ENCODE measurements around the gene SIN3A. TPM values are rescaled to one million over a fixed set of nuclear protein-coding genes. Genes with fewer than 3 reads are reported as not detected.
"Not testable (repeated sequence)": the region's sequence is repeated elsewhere in the genome, so short reads cannot be mapped to it uniquely, and the experiment has no call there.

Gene SIN3A
- total RNA-seq, 2 donors from 2014 or later, result 51.0 to 98.6 TPM

DNA sequence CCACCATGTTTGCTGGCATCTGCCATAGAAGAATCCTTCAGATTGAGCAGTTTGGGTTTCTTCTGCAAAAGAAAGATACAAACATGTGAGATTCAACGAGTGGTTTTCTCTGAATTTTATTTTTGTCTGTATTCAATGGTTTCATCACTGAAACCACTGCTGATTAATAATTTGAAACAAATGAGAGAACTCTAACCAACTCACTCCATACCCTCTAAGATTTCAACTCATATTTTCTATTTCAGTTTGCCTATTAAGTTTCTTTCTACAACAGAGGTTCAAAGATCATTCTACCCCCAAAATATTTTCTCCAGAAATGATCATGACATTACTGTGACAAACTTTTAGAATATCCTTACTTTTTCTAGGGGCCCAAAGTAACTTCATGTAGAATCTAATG, 44.4 kb downstream of the SIN3A start:
- 87% methylated on average over 1 of the region's 1 CpG for WGBS

DNA sequence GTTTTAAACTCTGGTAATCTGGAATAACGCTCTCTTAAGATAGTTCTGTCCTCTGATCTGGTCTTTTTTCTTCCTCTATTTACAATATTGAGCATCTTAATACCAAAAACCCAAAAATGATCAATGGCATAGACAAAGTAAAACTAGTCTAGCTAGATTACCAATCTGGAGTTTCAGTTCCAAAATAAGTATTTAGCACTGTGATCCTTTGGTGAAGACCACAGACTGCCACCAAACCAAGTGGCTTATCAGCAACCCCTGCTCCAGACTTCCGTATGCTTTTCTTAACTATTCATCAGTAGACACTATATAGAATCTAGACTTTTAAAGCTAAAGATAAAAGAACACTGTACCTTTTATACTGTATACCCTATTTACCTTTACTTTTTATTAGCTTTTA, 47.6 kb downstream of the SIN3A start:
- 64% methylated on average over 2 of the region's 2 CpGs for WGBS
- no peaks in the 10 kb centered on the region for H3K27me3 ChIP-seq (replicated peaks; ENCODE audit: insufficient read depth)
- H3K27ac ChIP-seq, result no peak overlapping the region
- H3K4me3 ChIP-seq, result no peak overlapping the region
- peaks cover 0 to 7% of the 10 kb centered on the region in 2 donors for H3K36me3 ChIP-seq
- H3K4me1 ChIP-seq (replicated peaks), result no peaks in the 10 kb centered on the region
- no peaks in the 10 kb centered on the region for H3K9me3 ChIP-seq
- no peak for DNase-seq (ENCODE audit: low spot score)
- intact Hi-C loops (cut with DNase I), result no loop called here
- TF ChIP-seq CTCF (IDR thresholded peaks at IDR 0.05) (no peak), POLR2AphosphoS5 (IDR thresholded peaks at IDR 0.05) (no peak), POLR2A (IDR thresholded peaks at IDR 0.05) (no peak)

More for the DNA sequence above, 44.4 kb downstream of the SIN3A start:
- H3K4me1 ChIP-seq (replicated peaks), result no peaks in the 10 kb centered on the region
- no peak overlapping the region for H3K27ac ChIP-seq
- intact Hi-C loops (cut with DNase I), result no loop called here
- H3K36me3 ChIP-seq, result peaks cover 4 to 30% of the 10 kb centered on the region in 2 donors
- no peak overlapping the region for H3K4me3 ChIP-seq
- H3K9me3 ChIP-seq, result no peaks in the 10 kb centered on the region
- no peaks in the 10 kb centered on the region for H3K27me3 ChIP-seq (replicated peaks; ENCODE audit: insufficient read depth)
- TF ChIP-seq CTCF (IDR thresholded peaks at IDR 0.05) (no peak), POLR2A (IDR thresholded peaks at IDR 0.05) (no peak), POLR2AphosphoS5 (IDR thresholded peaks at IDR 0.05) (no peak)
- DNase-seq (ENCODE audit: low spot score), result no peak

GRCh38 chr15:75397494-75397893, 54.0 kb downstream of the SIN3A start:
- H3K27me3 ChIP-seq (replicated peaks; ENCODE audit: insufficient read depth), result no peaks in the 10 kb centered on the region
- DNase-seq (ENCODE audit: low spot score), result no peak
- TF ChIP-seq POLR2A (IDR thresholded peaks at IDR 0.05), result no peak
- no peak for TF ChIP-seq POLR2AphosphoS5 (IDR thresholded peaks at IDR 0.05)
- no peak for TF ChIP-seq CTCF (IDR thresholded peaks at IDR 0.05)
- intact Hi-C loops (cut with DNase I), result no loop called here
- H3K27ac ChIP-seq, result no peak overlapping the region
- 91% methylated on average over 2 of the region's 2 CpGs for WGBS
- no peaks in the 10 kb centered on the region for H3K9me3 ChIP-seq
- H3K4me3 ChIP-seq, result no peak overlapping the region
- no peaks in the 10 kb centered on the region for H3K36me3 ChIP-seq
- no peaks in the 10 kb centered on the region for H3K4me1 ChIP-seq (replicated peaks)

DNA sequence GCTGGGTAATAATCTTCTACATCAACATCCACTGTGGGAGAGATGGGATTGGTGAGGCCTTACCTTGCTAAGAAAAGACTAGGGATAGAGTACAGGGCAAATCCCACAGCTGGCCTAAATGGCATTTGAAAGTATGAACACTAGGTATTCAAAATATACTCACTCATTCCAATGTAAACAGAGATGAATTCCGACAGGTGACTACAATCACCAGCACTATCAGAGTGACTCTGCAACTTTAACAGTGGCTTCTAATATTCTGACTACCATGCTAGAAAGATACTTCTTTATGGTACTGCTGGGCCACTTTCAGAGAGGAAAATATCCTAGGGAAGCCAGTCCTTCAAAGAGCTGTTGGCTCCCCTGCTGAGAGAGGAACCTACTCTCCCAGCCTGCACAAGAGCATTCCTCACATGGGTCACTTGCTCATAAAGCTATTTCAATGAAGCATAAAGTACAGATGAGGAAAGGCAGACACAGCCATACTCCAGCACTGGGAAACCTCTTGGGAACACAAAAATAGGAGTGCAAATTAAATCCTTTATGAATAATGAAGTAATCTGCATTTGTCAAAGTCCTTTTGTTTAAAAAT, 61.6 kb downstream of the SIN3A start:
- TF ChIP-seq CTCF (IDR thresholded peaks at IDR 0.05) (no peak), POLR2AphosphoS5 (IDR thresholded peaks at IDR 0.05) (no peak), POLR2A (IDR thresholded peaks at IDR 0.05) (no peak)

DNA sequence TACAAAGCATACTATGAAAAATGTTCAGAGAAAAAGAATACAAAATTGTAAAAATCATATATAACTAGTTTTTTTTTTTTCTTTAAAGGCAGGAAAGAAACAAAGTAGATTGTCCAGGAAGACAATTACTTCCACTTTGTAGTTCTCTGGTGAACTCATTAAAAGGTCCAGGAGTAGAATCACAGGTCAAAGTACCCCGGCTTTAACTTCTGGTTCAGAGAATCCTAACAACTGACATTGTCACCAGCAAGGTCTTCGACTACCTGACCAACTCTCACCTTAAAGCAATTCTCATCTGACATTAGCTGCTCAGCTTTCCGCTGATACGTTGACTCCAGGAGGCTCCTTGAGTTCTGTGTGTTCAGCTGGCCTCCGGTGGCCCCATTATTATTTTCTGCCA, 67.5 kb downstream of the SIN3A start:
- H3K4me3 ChIP-seq; H3K9me3 ChIP-seq; DNase-seq (ENCODE audit: low spot score); intact Hi-C loops (cut with DNase I); H3K27me3 ChIP-seq (replicated peaks; ENCODE audit: insufficient read depth); H3K27ac ChIP-seq; H3K4me1 ChIP-seq (replicated peaks): not testable (repeated sequence)
- 81% methylated on average over 5 of the region's 5 CpGs for WGBS
- H3K36me3 ChIP-seq, result peaks cover 7 to 17% of the 10 kb centered on the region in 2 donors

More for the DNA sequence above, 61.6 kb downstream of the SIN3A start:
- intact Hi-C loops (cut with DNase I), result no loop called here
- no peak for DNase-seq (ENCODE audit: low spot score)
- H3K27ac ChIP-seq, result no peak overlapping the region
- H3K36me3 ChIP-seq, result peaks cover 0 to 14% of the 10 kb centered on the region in 2 donors
- no peak overlapping the region for H3K4me3 ChIP-seq
- H3K4me1 ChIP-seq (replicated peaks), result no peaks in the 10 kb centered on the region
- H3K27me3 ChIP-seq (replicated peaks; ENCODE audit: insufficient read depth), result no peaks in the 10 kb centered on the region
- WGBS, result 62% methylated on average over 1 of the region's 1 CpG
- H3K9me3 ChIP-seq, result no peaks in the 10 kb centered on the region

Measured in prostate gland (tissue), 2 donors.